Pancreas (tissue), 10 donors: ENCODE results near the gene CIAPIN1. TPM values are rescaled to one million over a fixed set of nuclear protein-coding genes. Genes with fewer than 3 reads are reported as not detected.
"Not testable (repeated sequence)": the region's sequence is repeated elsewhere in the genome, so short reads cannot be mapped to it uniquely, and the experiment has no call there.

Experiments
- ATAC-seq, 4 donors: fragments of 200-7000 bp; cut with Tn5 transposase; one replicate each; pipeline versions ENCODE4 v1.8.0 to v1.9.1; 2020; ENCODE audit warnings: mild to moderate bottlenecking in 4 of 4, moderate library complexity in 4 of 4
- DNase-seq, 6 donors: peaks; one replicate each; pipeline ENCODE4 v3.0.0-alpha.2; 2020
- FAIRE-seq: peaks from 2 replicates; lab custom pipeline; 2012; peaks lifted over from hg19 to GRCh38; lab: Jason Lieb, UNC
- H3K27ac ChIP-seq, 4 donors: fragments of 200-600 bp; sonication (generic); 1 replicate in 3 of 4; 2 replicates in 1 of 4; pipeline versions ENCODE4 v1.5.0 to v1.8.0; 2020
- H3K27me3 ChIP-seq, 4 donors: fragments of 200-600 bp; one replicate each; pipeline ENCODE4 v1.8.0; 2021
- H3K36me3 ChIP-seq, 3 donors: fragments of 200-600 bp; sonication (generic) in 1 of 3; one replicate each; pipeline versions ENCODE4 v1.5.0 to v1.8.0; 2020 to 2021
- H3K4me1 ChIP-seq, 3 donors: fragments of 200-600 bp; one replicate each; pipeline ENCODE4 v1.8.0; 2021
- H3K4me3 ChIP-seq, 4 donors: fragments of 200-600 bp; sonication (generic) in 2 of 4; one replicate each; pipeline versions ENCODE4 v1.5.0 to v1.8.0; 2020 to 2021
- H3K9me3 ChIP-seq, 4 donors: fragments of 200-600 bp; one replicate each; pipeline ENCODE4 v1.8.0; 2021
- WGBS, 2 donors: extraction: QIAGEN DNeasy Blood & Tissue Kit; methylation state at CpG; one replicate each; pipeline ENCODE4 v1.1.7; 2013; 5-methylcytosine and 5-hydroxymethylcytosine counted together
- intact Hi-C, 3 donors: fragments of 100-400 bp; cut with DNase I; formaldehyde crosslinking; loops; one replicate each; pipeline versions ENCODE4 v1.11.1 to v1.14.2; 2022
- polyA plus RNA-seq, 2 donors: library from polyadenylated mRNA; stranded (reverse); fragments of 200-250 nt; gene quantifications; one replicate each; pipeline ENCODE4 v1.2.3, GENCODE V29; 2013
- total RNA-seq, 6 donors: library from RNA; stranded (reverse); fragmentation: NEBNext Ultra II Directional in 4 of 6; extraction: Animal tissue kit (Norgen Biotek cat#: 25700) in 4 of 6; gene quantifications; one replicate each; pipeline versions ENCODE4 v1.2.1 to v1.2.4, GENCODE V29; 2021 to 2023
- TF ChIP-seq, protein P1 (sequence below), 4 donors: fragments of 200-600 bp; sonication (generic) in 3 of 4; IDR thresholded peaks; one replicate each; pipeline versions ENCODE4 v1.5.0 to v1.8.0; 2021; ENCODE audit warnings: antibody characterized with exemption in 4 of 4
- donor health status: healthy with polysubstance abuse.
- donor health status: DM: no; HTN: no; CAD: no; lungs with moderate emphysema.
- donor health status: DM: no; HTN: no; CAD: no.
- donor health status: control.
- donor health status: control.
- donor health status: Bipolar disorder and iron deficiency.
- donor health status: DM: yes; HTN: yes; CAD: no.
- donor health status: DM: no; HTN: no; CAD: no.
- donor health status: DM: no; HTN: no; CAD: no.
- donor health status: DM: yes; HTN: yes; CAD: no.

Gene CIAPIN1
- total and polyA plus RNA-seq, 8 donors, result 11.6 to 23.8 (median 17.2) TPM

GRCh38 chr16:57405097-57405496, 42.1 kb downstream of the CIAPIN1 start:
- TF ChIP-seq, protein P1, sequence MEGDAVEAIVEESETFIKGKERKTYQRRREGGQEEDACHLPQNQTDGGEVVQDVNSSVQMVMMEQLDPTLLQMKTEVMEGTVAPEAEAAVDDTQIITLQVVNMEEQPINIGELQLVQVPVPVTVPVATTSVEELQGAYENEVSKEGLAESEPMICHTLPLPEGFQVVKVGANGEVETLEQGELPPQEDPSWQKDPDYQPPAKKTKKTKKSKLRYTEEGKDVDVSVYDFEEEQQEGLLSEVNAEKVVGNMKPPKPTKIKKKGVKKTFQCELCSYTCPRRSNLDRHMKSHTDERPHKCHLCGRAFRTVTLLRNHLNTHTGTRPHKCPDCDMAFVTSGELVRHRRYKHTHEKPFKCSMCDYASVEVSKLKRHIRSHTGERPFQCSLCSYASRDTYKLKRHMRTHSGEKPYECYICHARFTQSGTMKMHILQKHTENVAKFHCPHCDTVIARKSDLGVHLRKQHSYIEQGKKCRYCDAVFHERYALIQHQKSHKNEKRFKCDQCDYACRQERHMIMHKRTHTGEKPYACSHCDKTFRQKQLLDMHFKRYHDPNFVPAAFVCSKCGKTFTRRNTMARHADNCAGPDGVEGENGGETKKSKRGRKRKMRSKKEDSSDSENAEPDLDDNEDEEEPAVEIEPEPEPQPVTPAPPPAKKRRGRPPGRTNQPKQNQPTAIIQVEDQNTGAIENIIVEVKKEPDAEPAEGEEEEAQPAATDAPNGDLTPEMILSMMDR (IDR thresholded peaks at IDR 0.05), result no peak
- Histone ChIP-seq H3K4me3 (no peak overlapping the region), H3K27me3 (no peaks in the 10 kb centered on the region), H3K27ac (no peak overlapping the region), H3K4me1 (no peaks in the 10 kb centered on the region), H3K9me3 (no peaks in the 10 kb centered on the region), H3K36me3 (no peaks in the 10 kb centered on the region)
- 71 to 85% methylated on average over 3 of the region's 3 CpGs for WGBS, 2 donors
- intact Hi-C loops, result no loop called here
- no peak for ATAC-seq
- FAIRE-seq, result no peak
- DNase-seq, result no peak

GRCh38 chr16:57403965-57404817, 43.0 kb downstream of the CIAPIN1 start, which contains the start of gene CCL17:
Gene CCL17 (plus strand): TSS chr16:57404767. CDS start chr16:57413933, 9,166 bp downstream.
- no peaks in the 10 kb centered on the region for H3K27me3 ChIP-seq
- H3K4me3 ChIP-seq, result no peak within 1 kb of the TSS
- intact Hi-C loops, result no loop called here
- ATAC-seq (no peak), FAIRE-seq (no peak), DNase-seq (no peak)
- H3K4me1 ChIP-seq, result no peaks in the 10 kb centered on the region
- TF ChIP-seq, protein P1 (IDR thresholded peaks at IDR 0.05), result no peak
- no peaks in the 10 kb centered on the region for H3K9me3 ChIP-seq
- 68 to 75% methylated on average over 17 of the region's 17 CpGs for WGBS, 2 donors
- H3K36me3 ChIP-seq, result no peaks in the 10 kb centered on the region
- H3K27ac ChIP-seq, result no peak within 1 kb of the TSS

GRCh38 chr16:57401943-57402640, 45.1 kb downstream of the CIAPIN1 start:
- ATAC-seq, result no peak
- no peaks in the 10 kb centered on the region for H3K9me3 ChIP-seq
- H3K36me3 ChIP-seq, result no peaks in the 10 kb centered on the region
- no peak overlapping the region for H3K4me3 ChIP-seq
- no peaks in the 10 kb centered on the region for H3K27me3 ChIP-seq
- intact Hi-C loops, result no loop called here
- TF ChIP-seq, protein P1 (IDR thresholded peaks at IDR 0.05), result no peak
- H3K27ac ChIP-seq, result no peak overlapping the region
- no peak for FAIRE-seq
- no peaks in the 10 kb centered on the region for H3K4me1 ChIP-seq
- no peak for DNase-seq
- 49 to 55% methylated on average over 7 of the region's 7 CpGs for WGBS, 2 donors

GRCh38 chr16:57397493-57397892, 49.7 kb downstream of the CIAPIN1 start:
- FAIRE-seq, ATAC-seq, H3K27me3 ChIP-seq, H3K4me3 ChIP-seq, H3K27ac ChIP-seq, H3K9me3 ChIP-seq, H3K4me1 ChIP-seq, intact Hi-C loops, H3K36me3 ChIP-seq, DNase-seq: not testable (repeated sequence)
- 75 to 84% methylated on average over 4 of the region's 4 CpGs for WGBS, 2 donors

GRCh38 chr16:57396786-57397185, 50.4 kb downstream of the CIAPIN1 start:
- TF ChIP-seq, protein P1 (IDR thresholded peaks at IDR 0.05), result no peak
- no peak for DNase-seq
- WGBS, 2 donors, result 82 to 87% methylated on average over 4 of the region's 4 CpGs
- Histone ChIP-seq H3K27me3 (no peaks in the 10 kb centered on the region), H3K27ac (no peak overlapping the region), H3K4me1 (peaks cover 0 to 2% (median 0%) of the 10 kb centered on the region in 3 donors), H3K36me3 (no peaks in the 10 kb centered on the region), H3K9me3 (no peaks in the 10 kb centered on the region), H3K4me3 (no peak overlapping the region)
- ATAC-seq, result no peak
- intact Hi-C loops, result no loop called here
- FAIRE-seq, result no peak
